Omental fat pad (tissue), 4 donors: Measurements from ENCODE around the gene SUPT5H. TPM values are rescaled to one million over a fixed set of nuclear protein-coding genes. Genes with fewer than 3 reads are reported as not detected.

ENCODE experiments used
- ATAC-seq: fragments of 150-250 bp; one replicate; pipeline ENCODE4 v1.9.1; 2016; ENCODE audit warnings: mild to moderate bottlenecking, moderate library complexity; ENCODE audit not compliant: low FRiP score
- DNase-seq: peaks from one replicate; pipeline ENCODE4 v3.0.0-alpha.2; 2019; ENCODE audit warnings: low spot score
- CTCF ChIP-seq, 3 donors: fragments of 450-650 bp; IDR thresholded peaks; one replicate each; pipeline ENCODE4 v1.5.1; 2016 to 2017; ENCODE audit warnings: antibody characterized with exemption in 3 of 3, mild to moderate bottlenecking in 3 of 3, moderate library complexity in 2 of 3
- total RNA-seq, 4 donors: library from RNA; depleted of rRNA; stranded (reverse); fragments of >200 nt; gene quantifications; one replicate each; pipeline ENCODE4 v1.1.0, GENCODE V29; 2016

The SUPT5H gene
- total RNA-seq, 4 donors from 2014 or later = 62.2 to 102 (median 73.3) TPM

DNA sequence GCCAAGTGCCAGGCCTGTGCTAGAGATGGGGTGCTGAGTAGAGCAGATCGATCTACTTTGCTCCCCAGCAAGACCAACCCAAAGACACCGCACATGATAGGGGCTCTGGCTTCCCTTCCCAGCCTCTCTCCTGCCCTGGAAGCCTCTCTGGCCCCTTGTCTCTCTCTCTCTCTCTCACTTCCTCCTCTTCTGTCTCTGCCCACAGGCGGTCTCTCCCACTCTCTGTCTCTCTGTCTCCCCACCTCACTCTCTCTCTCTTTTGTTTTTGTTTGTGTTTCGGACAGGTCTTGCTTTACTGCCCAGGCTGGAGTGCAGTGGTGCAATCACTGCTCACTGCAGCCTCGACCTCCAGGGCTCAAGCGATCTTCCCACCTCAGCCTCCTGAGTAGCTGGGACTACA is 70.9 kb downstream of the SUPT5H start:
- DNase-seq (no peak), ATAC-seq (no peak)
- TF ChIP-seq CTCF (IDR thresholded peaks at IDR 0.05) = no peak

DNA sequence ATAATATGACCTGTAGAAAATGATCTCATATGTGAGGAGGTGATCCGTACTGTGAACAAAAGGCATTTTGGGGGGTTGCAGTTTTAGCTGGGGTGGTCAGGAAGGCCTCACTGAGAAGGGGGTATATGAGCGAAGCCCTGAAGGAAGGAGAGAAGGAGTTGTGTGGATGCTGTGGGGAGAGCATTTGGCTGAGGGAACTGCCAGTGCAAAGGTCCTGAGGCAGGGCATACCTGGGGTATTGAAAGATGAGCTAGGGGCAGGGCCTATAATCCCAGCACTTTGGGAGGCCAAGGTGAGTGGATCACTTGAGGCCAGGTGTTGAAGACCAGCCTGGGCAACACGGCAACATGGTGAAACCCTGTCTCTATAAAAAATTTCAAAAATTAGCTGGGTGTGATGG is 72.0 kb downstream of the SUPT5H start:
- ATAC-seq = no peak
- DNase-seq = no peak
- TF ChIP-seq CTCF (IDR thresholded peaks at IDR 0.05) = no peak

GRCh38 chr19:39518458-39518857 is 73.1 kb downstream of the SUPT5H start:
- ATAC-seq (no peak), DNase-seq (no peak)
- no peak for TF ChIP-seq CTCF (IDR thresholded peaks at IDR 0.05)

DNA sequence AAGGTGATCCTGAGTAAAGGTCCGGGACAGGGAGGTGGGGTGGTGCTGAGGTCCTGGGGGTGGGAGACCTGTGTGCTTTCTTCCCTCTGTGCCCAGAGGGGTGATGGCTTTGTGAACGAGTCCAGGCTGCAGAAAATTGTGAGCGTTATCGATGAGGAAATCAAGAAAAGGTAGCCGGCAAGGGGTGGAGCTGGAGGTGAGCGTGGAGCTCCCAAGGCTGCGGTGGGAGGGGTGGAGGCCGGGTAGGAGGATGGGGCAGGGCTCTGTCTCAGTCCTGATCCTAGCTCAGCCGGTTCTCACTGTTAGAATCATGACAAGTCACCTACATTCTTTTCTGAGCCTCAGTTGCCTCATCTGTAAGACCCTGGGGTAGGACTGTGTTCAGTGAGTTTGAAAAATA is 73.6 kb downstream of the SUPT5H start:
- no peak for ATAC-seq
- no peak for DNase-seq
- no peak for TF ChIP-seq CTCF (IDR thresholded peaks at IDR 0.05)

GRCh38 chr19:39520541-39521484 is 75.4 kb downstream of the SUPT5H start:
- no peak for TF ChIP-seq CTCF (IDR thresholded peaks at IDR 0.05)
- DNase-seq (no peak), ATAC-seq (no peak)

GRCh38 chr19:39524495-39524894 is 79.1 kb downstream of the SUPT5H start:
- ATAC-seq (no peak), DNase-seq (no peak)
- no peak for TF ChIP-seq CTCF (IDR thresholded peaks at IDR 0.05)

DNA sequence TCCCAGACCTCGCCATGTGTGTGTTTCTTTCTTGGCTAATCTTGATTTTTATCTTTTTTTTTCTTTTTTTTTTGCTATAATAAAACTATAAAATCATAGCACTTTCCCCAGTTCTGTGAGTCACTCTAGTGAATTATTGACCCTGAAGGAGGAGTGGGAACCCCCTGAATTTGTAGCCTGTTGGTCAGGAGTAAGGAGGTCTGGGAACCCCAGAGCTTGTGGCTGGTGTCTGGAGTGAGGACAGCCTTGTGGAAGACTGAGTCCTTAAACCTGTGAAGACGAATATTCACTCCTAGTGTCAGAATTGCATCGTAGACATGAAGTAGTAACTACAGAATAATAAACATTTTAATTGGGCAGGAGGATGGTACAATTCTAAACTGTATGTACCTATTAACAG is 79.8 kb downstream of the SUPT5H start:
- no peak for DNase-seq
- no peak for TF ChIP-seq CTCF (IDR thresholded peaks at IDR 0.05)
- ATAC-seq = no peak
